Naive thymus-derived CD4-positive, alpha-beta T cell (primary cell): ENCODE measurements around the gene PRKN. TPM values are rescaled to one million over a fixed set of nuclear protein-coding genes. Genes with fewer than 3 reads are reported as not detected.
"Not testable (repeated sequence)": the region's sequence is repeated elsewhere in the genome, so short reads cannot be mapped to it uniquely, and the experiment has no call there.

Source experiments
- ATAC-seq: fragments of 150-1000 bp; cut with Tn5 transposase; 2 replicates; pipeline ENCODE4 v1.10.0; 2021; ENCODE audit warnings: mild to moderate bottlenecking, moderate library complexity
- CTCF ChIA-PET: fragments of 350-600 bp; sonication (Branson Sonifier 250); formaldehyde crosslinking; loops from one replicate; lab custom pipeline; 2021; ENCODE audit warnings: antibody characterized with exemption; lab: Charles Lee
- POLR2A ChIA-PET: fragments of 350-600 bp; sonication (Branson Sonifier 250); formaldehyde crosslinking; loops from one replicate; lab custom pipeline; 2021; ENCODE audit warnings: antibody characterized with exemption, inconsistent platforms; lab: Charles Lee
- DNase-seq, 9 donors: peaks; one replicate each; pipeline versions ENCODE4 v3.0.0 to v3.0.0-alpha.2; 2020 to 2022; ENCODE audit warnings: mixed read lengths in 1 of 9
- H3K27ac ChIP-seq: one replicate; pipeline ENCODE4 v1.7.0; 2013; ENCODE audit warnings: mild to moderate bottlenecking, low read depth, low read length, moderate library complexity
- H3K27me3 ChIP-seq, 2 donors: one replicate each; pipeline ENCODE4 v1.7.0; 2013; ENCODE audit warnings: low read length in 2 of 2, mild to moderate bottlenecking in 2 of 2, moderate library complexity in 2 of 2; ENCODE audit not compliant: control insufficient read depth in 2 of 2, insufficient read depth in 2 of 2
- H3K36me3 ChIP-seq, 3 experiments: 1 replicate in 2 of 3; 2 replicates in 1 of 3; pipeline ENCODE4 v1.7.0; 2013; ENCODE audit warnings: low read length in 3 of 3, mild to moderate bottlenecking in 3 of 3, moderate library complexity in 1 of 3; ENCODE audit not compliant: insufficient read depth in 3 of 3, control insufficient read depth in 2 of 3
- H3K4me1 ChIP-seq, 2 donors: one replicate each; pipeline ENCODE4 v1.7.0; 2013; ENCODE audit warnings: low read length in 2 of 2, mild to moderate bottlenecking in 2 of 2, moderate library complexity in 1 of 2; ENCODE audit not compliant: control insufficient read depth in 2 of 2, insufficient read depth in 2 of 2
- H3K4me3 ChIP-seq: 2 replicates; pipeline ENCODE4 v1.7.0; 2013; ENCODE audit warnings: mild to moderate bottlenecking, low read length
- H3K9me3 ChIP-seq, 3 experiments: 1 replicate in 2 of 3; 2 replicates in 1 of 3; pipeline ENCODE4 v1.7.0; 2013; ENCODE audit warnings: low read length in 3 of 3; ENCODE audit not compliant: control insufficient read depth in 2 of 3
- H3K27ac Mint-ChIP-seq, 9 donors: one replicate each; pipeline ENCODE4 v1.8.0; 2020 to 2022; ENCODE audit warnings: mixed read lengths in 9 of 9, mild to moderate bottlenecking in 8 of 9, moderate library complexity in 5 of 9, inconsistent platforms in 2 of 9
- H3K27me3 Mint-ChIP-seq, 5 donors: one replicate each; pipeline ENCODE4 v1.8.0; 2021 to 2022; ENCODE audit warnings: mixed read lengths in 5 of 5, mild to moderate bottlenecking in 1 of 5
- H3K36me3 Mint-ChIP-seq, 5 donors: one replicate each; pipeline ENCODE4 v1.8.0; 2020 to 2022; ENCODE audit warnings: mixed read lengths in 5 of 5, mild to moderate bottlenecking in 3 of 5, inconsistent platforms in 1 of 5
- H3K4me1 Mint-ChIP-seq, 7 donors: one replicate each; pipeline ENCODE4 v1.8.0; 2020 to 2022; ENCODE audit warnings: mixed read lengths in 7 of 7, mild to moderate bottlenecking in 3 of 7, inconsistent platforms in 1 of 7
- H3K4me3 Mint-ChIP-seq, 10 donors: one replicate each; pipeline ENCODE4 v1.8.0; 2020 to 2022; ENCODE audit warnings: mild to moderate bottlenecking in 10 of 10, mixed read lengths in 10 of 10, moderate library complexity in 6 of 10, inconsistent platforms in 2 of 10
- H3K9me3 Mint-ChIP-seq, 11 donors: one replicate each; pipeline ENCODE4 v1.8.0; 2020 to 2022; ENCODE audit warnings: mixed read lengths in 11 of 11, mild to moderate bottlenecking in 4 of 11, inconsistent platforms in 1 of 11, moderate library complexity in 1 of 11
- intact Hi-C, 2 donors: fragments of 100-400 bp; cut with micrococcal nuclease; formaldehyde crosslinking; loops; one replicate each; pipeline ENCODE4 v1.15.1; 2023
- polyA plus RNA-seq, 2 donors: library from polyadenylated mRNA; unstranded; fragments of 300-500 nt; fragmentation: Illumina TruSeq; gene quantifications; one replicate each; pipeline ENCODE4 v1.2.3, GENCODE V29; 2021
- total RNA-seq, 6 experiments: library from RNA in 5 of 6; stranded (reverse) in 5 of 6; gene quantifications; 1 replicate in 5 of 6; 2 replicates in 1 of 6; pipeline ENCODE4 v1.2.3 and lab custom pipeline; 2021 to 2026

Gene PRKN
- total and polyA plus RNA-seq, 7 experiments from 2014 or later, result 0.44 to 10.3 (median 8.1) TPM

- H3K27me3 Mint-ChIP-seq, result not testable (repeated sequence)
These were observed 48.7 kb downstream of the PRKN start for GRCh38 chr6:162678896-162679295.

GRCh38 chr6:162675503-162675902, 52.1 kb downstream of the PRKN start:
- intact Hi-C loops, result no loop called here
- no peaks in the 10 kb centered on the region for H3K27me3 ChIP-seq
- H3K9me3 Mint-ChIP-seq, result peaks cover 0 to 6% (median 0%) of the 10 kb centered on the region in 11 donors
- H3K27ac Mint-ChIP-seq, result no peak overlapping the region
- H3K9me3 ChIP-seq, result no peaks in the 10 kb centered on the region
- H3K36me3 ChIP-seq, result no peaks in the 10 kb centered on the region
- DNase-seq (no peak), ATAC-seq (no peak)
- no peak overlapping the region for H3K27ac ChIP-seq
- no peaks in the 10 kb centered on the region for H3K4me1 ChIP-seq
- peaks cover 0 to 4% (median 0%) of the 10 kb centered on the region in 5 donors for H3K27me3 Mint-ChIP-seq
- H3K4me3 Mint-ChIP-seq, result no peak overlapping the region
- peaks cover 0 to 18% (median 0%) of the 10 kb centered on the region in 7 donors for H3K4me1 Mint-ChIP-seq
- ChIA-PET CTCF (no interaction called here), POLR2A (no interaction called here)
- H3K4me3 ChIP-seq, result no peak overlapping the region
- H3K36me3 Mint-ChIP-seq, result peaks cover 0 to 8% (median 4%) of the 10 kb centered on the region in 5 donors

More at GRCh38 chr6:162678896-162679295, 48.7 kb downstream of the PRKN start:
- H3K4me1 ChIP-seq, H3K4me3 Mint-ChIP-seq, DNase-seq, H3K36me3 ChIP-seq, H3K9me3 ChIP-seq, CTCF ChIA-PET, H3K9me3 Mint-ChIP-seq, H3K27me3 ChIP-seq, intact Hi-C loops, H3K27ac ChIP-seq, H3K27ac Mint-ChIP-seq, POLR2A ChIA-PET, ATAC-seq, H3K4me3 ChIP-seq: not testable (repeated sequence)
- H3K4me1 Mint-ChIP-seq, result peaks cover 0 to 12% (median 0%) of the 10 kb centered on the region in 7 donors
- peaks cover 0 to 11% (median 4%) of the 10 kb centered on the region in 5 donors for H3K36me3 Mint-ChIP-seq

- no peaks in the 10 kb centered on the region for H3K4me1 ChIP-seq
- no peaks in the 10 kb centered on the region for H3K27me3 ChIP-seq
- H3K36me3 Mint-ChIP-seq, result peaks cover 0 to 8% (median 4%) of the 10 kb centered on the region in 5 donors
- no peak overlapping the region for H3K4me3 ChIP-seq
- peaks cover 0 to 4% (median 0%) of the 10 kb centered on the region in 5 donors for H3K27me3 Mint-ChIP-seq
- H3K27ac ChIP-seq, result no peak overlapping the region
- H3K36me3 ChIP-seq, result no peaks in the 10 kb centered on the region
- DNase-seq, result no peak
- peaks cover 0 to 18% (median 0%) of the 10 kb centered on the region in 7 donors for H3K4me1 Mint-ChIP-seq
- no peak for ATAC-seq
- intact Hi-C loops, result no loop called here
- ChIA-PET CTCF (no interaction called here), POLR2A (no interaction called here)
- H3K4me3 Mint-ChIP-seq, result no peak overlapping the region
- H3K9me3 ChIP-seq, result no peaks in the 10 kb centered on the region
- peaks cover 0 to 6% (median 0%) of the 10 kb centered on the region in 11 donors for H3K9me3 Mint-ChIP-seq
- peak overlapping the region in 1 of 9 donors; percentile 6 for H3K27ac Mint-ChIP-seq
These were observed 53.1 kb downstream of the PRKN start for GRCh38 chr6:162674452-162674851.

GRCh38 chr6:162671580-162672165, 55.9 kb downstream of the PRKN start:
- Mint-ChIP-seq H3K9me3 (peaks cover 0 to 9% (median 0%) of the 10 kb centered on the region in 11 donors), H3K36me3 (peaks cover 0 to 12% (median 4%) of the 10 kb centered on the region in 5 donors), H3K4me3 (no peak overlapping the region), H3K27me3 (no peaks in the 10 kb centered on the region), H3K4me1 (peaks cover 0 to 18% (median 0%) of the 10 kb centered on the region in 7 donors), H3K27ac (no peak overlapping the region)
- Histone ChIP-seq H3K27me3 (no peaks in the 10 kb centered on the region), H3K4me1 (no peaks in the 10 kb centered on the region), H3K9me3 (no peaks in the 10 kb centered on the region), H3K4me3 (no peak overlapping the region), H3K27ac (no peak overlapping the region), H3K36me3 (no peaks in the 10 kb centered on the region)
- no peak for DNase-seq
- POLR2A ChIA-PET, result no interaction called here
- intact Hi-C loops, result no loop called here
- no peak for ATAC-seq
- CTCF ChIA-PET, result interaction anchor here (0.6 kb wide), 1 partner anchor 47 kb away, joined by 4 read pairs; no protein-coding TSS in a partner anchor

GRCh38 chr6:162670345-162670744, 57.2 kb downstream of the PRKN start:
- H3K36me3 Mint-ChIP-seq, result peaks cover 0 to 19% (median 8%) of the 10 kb centered on the region in 5 donors

GRCh38 chr6:162666246-162666645, 61.3 kb downstream of the PRKN start:
- H3K4me3 Mint-ChIP-seq, result no peak overlapping the region
- no peaks in the 10 kb centered on the region for H3K4me1 Mint-ChIP-seq
- peaks cover 0 to 31% (median 23%) of the 10 kb centered on the region in 5 donors for H3K36me3 Mint-ChIP-seq
- peaks cover 0 to 24% (median 10%) of the 10 kb centered on the region in 11 donors for H3K9me3 Mint-ChIP-seq
- Histone ChIP-seq H3K9me3 (no peaks in the 10 kb centered on the region), H3K4me1 (no peaks in the 10 kb centered on the region), H3K4me3 (no peak overlapping the region), H3K36me3 (no peaks in the 10 kb centered on the region), H3K27me3 (no peaks in the 10 kb centered on the region), H3K27ac (no peak overlapping the region)
- H3K27ac Mint-ChIP-seq, result no peak overlapping the region
- intact Hi-C loops, result no loop called here
- DNase-seq (no peak), ATAC-seq (no peak)
- ChIA-PET POLR2A (no interaction called here), CTCF (no interaction called here)
- H3K27me3 Mint-ChIP-seq, result peaks cover 0 to 3% (median 0%) of the 10 kb centered on the region in 5 donors

More at GRCh38 chr6:162670345-162670744, 57.2 kb downstream of the PRKN start:
- Histone ChIP-seq H3K27me3 (no peaks in the 10 kb centered on the region), H3K9me3 (no peaks in the 10 kb centered on the region), H3K4me3 (no peak overlapping the region), H3K36me3 (no peaks in the 10 kb centered on the region), H3K27ac (no peak overlapping the region), H3K4me1 (no peaks in the 10 kb centered on the region)
- Mint-ChIP-seq H3K4me1 (peaks cover 0 to 12% (median 0%) of the 10 kb centered on the region in 7 donors), H3K4me3 (no peak overlapping the region), H3K9me3 (peaks cover 0 to 13% (median 2%) of the 10 kb centered on the region in 11 donors), H3K27me3 (no peaks in the 10 kb centered on the region), H3K27ac (no peak overlapping the region)
- POLR2A ChIA-PET, result interaction anchor here (0.7 kb wide), 1 partner anchor 59 kb away, joined by 5 read pairs; no protein-coding TSS in a partner anchor
- ATAC-seq (no peak), DNase-seq (no peak)
- intact Hi-C loops, result no loop called here
- CTCF ChIA-PET, result no interaction called here

- Histone ChIP-seq H3K27me3 (no peaks in the 10 kb centered on the region), H3K4me1 (no peaks in the 10 kb centered on the region), H3K9me3 (no peaks in the 10 kb centered on the region), H3K4me3 (no peak overlapping the region), H3K27ac (no peak overlapping the region), H3K36me3 (no peaks in the 10 kb centered on the region)
- POLR2A ChIA-PET, result no interaction called here
- CTCF ChIA-PET, result no interaction called here
- Mint-ChIP-seq H3K4me1 (peaks cover 0 to 5% (median 0%) of the 10 kb centered on the region in 7 donors), H3K4me3 (no peak overlapping the region), H3K36me3 (peaks cover 0 to 9% (median 0%) of the 10 kb centered on the region in 5 donors), H3K27ac (no peak overlapping the region), H3K9me3 (peaks cover 0 to 7% (median 0%) of the 10 kb centered on the region in 11 donors), H3K27me3 (no peaks in the 10 kb centered on the region)
- DNase-seq, result no peak
- intact Hi-C loops, result no loop called here
- ATAC-seq, result no peak
These were observed 73.8 kb downstream of the PRKN start for GRCh38 chr6:162653808-162654207.
